OCI-LY7 (cell line): ENCODE data around the gene EIF3A.

Source experiments
- CTCF ChIP-seq: fragments of 200-600 bp; sonication (generic); conservative IDR thresholded peaks from 2 replicates; pipeline ENCODE4 v1.5.1; 2014; ENCODE audit warnings: mild to moderate bottlenecking, antibody characterized with exemption, low read length, moderate library complexity, mixed read lengths
- EZH2phosphoT487 ChIP-seq: fragments of 200-600 bp; sonication (generic); IDR thresholded peaks from 2 replicates; pipeline ENCODE4 v1.6.1; 2018; ENCODE audit warnings: low read depth, borderline replicate concordance, mild to moderate bottlenecking, mixed run types, antibody characterized with exemption, low read length, moderate library complexity, mixed read lengths

- TF ChIP-seq CTCF, result peak; percentile 66
- TF ChIP-seq EZH2phosphoT487, result no peak
These were observed 50.0 kb downstream of the EIF3A start for GRCh38 chr10:119030421-119031250.
